ENCODE measurements around the gene MEN1. TPM values are rescaled to one million over a fixed set of nuclear protein-coding genes. Genes with fewer than 3 reads are reported as not detected.

MEN1 gene
- total RNA-seq, 6 experiments from 2014 or later: 13.1 to 21.5 (median 17.0) TPM

- no CpG with 5 or more reads among the region's 16 CpGs for WGBS (ENCODE audit: insufficient coverage, low coverage, low lambda C conversion rate, missing lambda C conversion rate)
- H3K36me3 ChIP-seq: no peaks in the 10 kb centered on the region
Measured at GRCh38 chr11:64836448-64837072, 26.2 kb upstream of the MEN1 start.

GRCh38 chr11:64835616-64836447 lies 25.5 kb upstream of the MEN1 start:
- intact Hi-C loops (cut with DNase I): loop anchor here in 1 of 2 donors (5.0 kb wide), 1 partner anchor 44 kb away; no protein-coding TSS in a partner anchor
- Histone ChIP-seq H3K36me3 (no peaks in the 10 kb centered on the region), H3K9me3 (no peaks in the 10 kb centered on the region), H3K27ac (no peak overlapping the region), H3K4me1 (no peaks in the 10 kb centered on the region), H3K27me3 (no peaks in the 10 kb centered on the region), H3K4me3 (no peak overlapping the region)
- WGBS (ENCODE audit: insufficient coverage, low coverage, low lambda C conversion rate, missing lambda C conversion rate): no CpG with 5 or more reads among the region's 17 CpGs
- TF ChIP-seq POLR2A (IDR thresholded peaks at IDR 0.05) (no peak), CTCF (IDR thresholded peaks at IDR 0.05) (no peak)
- ATAC-seq (no peak), DNase-seq (no peak)

More at GRCh38 chr11:64836448-64837072, 26.2 kb upstream of the MEN1 start:
- TF ChIP-seq CTCF (IDR thresholded peaks at IDR 0.05) (no peak), POLR2A (IDR thresholded peaks at IDR 0.05) (no peak)
- no peak overlapping the region for H3K4me3 ChIP-seq
- ATAC-seq (no peak), DNase-seq (no peak)
- H3K27me3 ChIP-seq: no peaks in the 10 kb centered on the region
- H3K27ac ChIP-seq: no peak overlapping the region
- intact Hi-C loops (cut with DNase I): loop anchor here in 1 of 2 donors (5.0 kb wide), 1 partner anchor 44 kb away; no protein-coding TSS in a partner anchor
- no peaks in the 10 kb centered on the region for H3K9me3 ChIP-seq
- H3K4me1 ChIP-seq: no peaks in the 10 kb centered on the region

GRCh38 chr11:64834723-64835615 lies 24.6 kb upstream of the MEN1 start:
- TF ChIP-seq POLR2A (IDR thresholded peaks at IDR 0.05): no peak
- TF ChIP-seq CTCF (IDR thresholded peaks at IDR 0.05): no peak
- no peaks in the 10 kb centered on the region for H3K27me3 ChIP-seq
- no peak overlapping the region for H3K27ac ChIP-seq
- no peaks in the 10 kb centered on the region for H3K4me1 ChIP-seq
- intact Hi-C loops (cut with DNase I): loop anchor here in 1 of 2 donors (5.0 kb wide), 1 partner anchor 43 kb away; no protein-coding TSS in a partner anchor
- DNase-seq: no peak
- no peaks in the 10 kb centered on the region for H3K9me3 ChIP-seq
- no peak overlapping the region for H3K4me3 ChIP-seq
- no peaks in the 10 kb centered on the region for H3K36me3 ChIP-seq
- ATAC-seq: no peak
- 86% methylated on average over 10 of the region's 29 CpGs for WGBS (ENCODE audit: insufficient coverage, low coverage, low lambda C conversion rate, missing lambda C conversion rate)

GRCh38 chr11:64834031-64834722 lies 23.8 kb upstream of the MEN1 start:
- Histone ChIP-seq H3K4me1 (no peaks in the 10 kb centered on the region), H3K36me3 (no peaks in the 10 kb centered on the region), H3K27ac (no peak overlapping the region), H3K4me3 (no peak overlapping the region), H3K9me3 (no peaks in the 10 kb centered on the region), H3K27me3 (no peaks in the 10 kb centered on the region)
- no CpG with 5 or more reads among the region's 25 CpGs for WGBS (ENCODE audit: insufficient coverage, low coverage, low lambda C conversion rate, missing lambda C conversion rate)
- TF ChIP-seq POLR2A (IDR thresholded peaks at IDR 0.05): no peak
- no peak for TF ChIP-seq CTCF (IDR thresholded peaks at IDR 0.05)
- DNase-seq (no peak), ATAC-seq (no peak)
- intact Hi-C loops (cut with DNase I): no loop called here
